IMR-90 (cell line): ENCODE measurements around the gene PLB1. TPM values are rescaled to one million over a fixed set of nuclear protein-coding genes. Genes with fewer than 3 reads are reported as not detected.

ENCODE experiments used
- ATAC-seq: fragments of 200-7000 bp; cut with Tn5 transposase; 2 replicates; pipeline ENCODE4 v1.9.1; 2020; ENCODE audit warnings: low read depth, mild to moderate bottlenecking, moderate library complexity
- BruUV-seq: library from RNA; stranded (reverse); fragments of 400-500 nt; replicated peaks from 2 replicates; lab custom pipeline; 2021; lab: Mats Ljungman, UMichigan
- CTCF ChIA-PET: fragments of 300-600 bp; formaldehyde crosslinking; extraction: SDS; loops from one replicate; lab custom pipeline; 2021; ENCODE audit warnings: antibody characterized with exemption; lab: Yijun Ruan, JAX
- POLR2A ChIA-PET: fragments of 300-600 bp; sonication (Branson Sonifier 250); formaldehyde crosslinking; loops from one replicate; lab custom pipeline; 2022; ENCODE audit warnings: antibody characterized with exemption; ENCODE audit not compliant: unreplicated experiment; lab: Charles Lee
- DNase-seq: peaks from one replicate; pipeline ENCODE4 v3.0.0; 2013
- H2AFZ ChIP-seq: replicated peaks from 2 replicates; pipeline ENCODE3; 2013; ENCODE audit warnings: low read length, mild to moderate bottlenecking; ENCODE audit not compliant: poor library complexity
- H2AK5ac ChIP-seq: 2 replicates; pipeline ENCODE4 v1.6.1; 2013; ENCODE audit warnings: low read depth, low read length, inconsistent platforms
- H2AK9ac ChIP-seq: replicated peaks from 2 replicates; pipeline ENCODE3; 2013; ENCODE audit warnings: mild to moderate bottlenecking, low read depth, low read length, moderate library complexity; ENCODE audit not compliant: poor library complexity
- H2BK120ac ChIP-seq: 2 replicates; pipeline ENCODE4 v1.6.1; 2013; ENCODE audit warnings: low read depth, low read length, inconsistent platforms
- H2BK15ac ChIP-seq: 3 replicates; pipeline ENCODE4 v1.6.1; 2013; ENCODE audit warnings: low read depth, low read length, inconsistent platforms
- H2BK20ac ChIP-seq: 2 replicates; pipeline ENCODE4 v1.6.1; 2013; ENCODE audit warnings: low read depth, mild to moderate bottlenecking, inconsistent platforms, low read length, moderate library complexity
- H2BK5ac ChIP-seq: 2 replicates; pipeline ENCODE4 v1.6.1; 2013; ENCODE audit warnings: mild to moderate bottlenecking, low read depth, low read length, inconsistent platforms; ENCODE audit not compliant: poor library complexity, severe bottlenecking
- H3K14ac ChIP-seq: replicated peaks from 2 replicates; pipeline ENCODE4 v1.6.1; 2013; ENCODE audit warnings: low read depth, low read length, inconsistent platforms
- H3K18ac ChIP-seq: 2 replicates; pipeline ENCODE4 v1.6.1; 2013; ENCODE audit warnings: low read depth, low read length, control low read depth
- H3K23ac ChIP-seq: 2 replicates; pipeline ENCODE4 v1.6.1; 2013; ENCODE audit warnings: low read depth, low read length, inconsistent platforms
- H3K27ac ChIP-seq: 2 replicates; pipeline ENCODE4 v1.5.1; 2013; ENCODE audit warnings: mild to moderate bottlenecking, control low read depth, low read length; ENCODE audit not compliant: insufficient read depth
- H3K27me3 ChIP-seq: 2 replicates; pipeline ENCODE4 v1.6.1; 2013; ENCODE audit warnings: low read length; ENCODE audit not compliant: control insufficient read depth, insufficient read depth
- H3K36me3 ChIP-seq: 2 replicates; pipeline ENCODE4 v1.6.1; 2013; ENCODE audit warnings: low read length, mixed read lengths; ENCODE audit not compliant: control insufficient read depth, insufficient read depth
- H3K4ac ChIP-seq: 2 replicates; pipeline ENCODE4 v1.6.1; 2013; ENCODE audit warnings: low read depth, low read length, inconsistent platforms
- H3K4me1 ChIP-seq: 2 replicates; pipeline ENCODE4 v1.6.1; 2013; ENCODE audit warnings: low read length, mixed read lengths; ENCODE audit not compliant: control insufficient read depth, insufficient read depth
- H3K4me2 ChIP-seq: 2 replicates; pipeline ENCODE4 v1.6.1; 2013; ENCODE audit warnings: low read depth, mild to moderate bottlenecking, control low read depth, low read length, moderate library complexity
- H3K4me3 ChIP-seq: 2 replicates; pipeline ENCODE4 v1.5.1; 2013; ENCODE audit warnings: low read depth, mild to moderate bottlenecking, control low read depth, low read length, moderate library complexity; ENCODE audit not compliant: insufficient read depth
- H3K56ac ChIP-seq: 2 replicates; pipeline ENCODE4 v1.6.1; 2013; ENCODE audit warnings: low read length, inconsistent platforms; ENCODE audit not compliant: insufficient read depth; ENCODE audit errors: extremely low read depth
- H3K79me1 ChIP-seq, 2 experiments: 2 replicates each; pipeline ENCODE4 v1.6.1; 2013; ENCODE audit warnings: low read length in 2 of 2, inconsistent platforms in 1 of 2, low read depth in 1 of 2
- H3K9ac ChIP-seq: 2 replicates; pipeline ENCODE4 v1.6.1; 2013; ENCODE audit warnings: low read depth, low read length, control low read depth
- H3K9me1 ChIP-seq: 2 replicates; pipeline ENCODE4 v1.6.1; 2013; ENCODE audit warnings: low read length, inconsistent platforms; ENCODE audit not compliant: insufficient read depth
- H3K9me3 ChIP-seq: 2 replicates; pipeline ENCODE4 v1.6.1; 2013; ENCODE audit warnings: low read length; ENCODE audit not compliant: control insufficient read depth, insufficient read depth
- H4K20me1 ChIP-seq: 2 replicates; pipeline ENCODE4 v1.6.1; 2013; ENCODE audit warnings: low read length, inconsistent platforms; ENCODE audit not compliant: insufficient read depth
- H4K5ac ChIP-seq: 2 replicates; pipeline ENCODE4 v1.6.1; 2013; ENCODE audit warnings: mild to moderate bottlenecking, low read depth, low read length, control low read depth
- H4K8ac ChIP-seq, 2 experiments: 2 replicates each; pipeline ENCODE4 v1.6.1; 2013; ENCODE audit warnings: low read depth in 2 of 2, low read length in 2 of 2, control low read depth in 1 of 2, inconsistent platforms in 1 of 2
- H4K91ac ChIP-seq: 2 replicates; pipeline ENCODE4 v1.6.1; 2013; ENCODE audit warnings: low read depth, low read length, inconsistent platforms; ENCODE audit not compliant: insufficient read depth
- MAZ ChIP-seq: IDR thresholded peaks from 2 replicates; pipeline ENCODE4 v1.6.1; 2012; ENCODE audit warnings: low read depth, mild to moderate bottlenecking, low read length, improper control_type of control experiment, moderate library complexity, borderline replicate concordance
- POLR2A ChIP-seq: IDR thresholded peaks from 2 replicates; pipeline ENCODE4 v1.6.1; 2012; ENCODE audit warnings: mild to moderate bottlenecking, low read depth, low read length
- WGBS, 2 experiments: methylation state at CpG; one replicate each; pipeline versions ENCODE4 v1.1.5 to v1.1.7; 2013; ENCODE audit warnings: missing lambda C conversion rate in 2 of 2; ENCODE audit not compliant: insufficient read length in 1 of 2; ENCODE audit errors: extremely low coverage in 2 of 2; 5-methylcytosine and 5-hydroxymethylcytosine counted together
- dilution Hi-C: fragments of 300-500 bp; cut with HindIII; formaldehyde crosslinking; loops from one replicate; pipeline ENCODE4 v1.14.3; 2018; ENCODE audit warnings: low sequenced_read_pairs; ENCODE audit not compliant: unreplicated experiment
- in situ Hi-C: fragments of 300-500 bp; cut with MboI; formaldehyde crosslinking; loops from 3 replicates; pipeline ENCODE4 v1.14.3; 2019; ENCODE audit warnings: low sequenced_read_pairs, inconsistent platforms, mixed read lengths
- intact Hi-C: fragments of 100-400 bp; cut with micrococcal nuclease; formaldehyde crosslinking; loops from 2 replicates; pipeline ENCODE4 v1.10.0; 2022
- polyA plus RNA-seq, 3 experiments: library from polyadenylated mRNA; depleted of rRNA; stranded (reverse); fragments of >200 nt; gene quantifications; 2 replicates each; pipeline ENCODE4 v1.2.3, GENCODE V29; 2012; ENCODE audit warnings: low replicate concordance in 1 of 3
- total RNA-seq: library from RNA; depleted of rRNA; stranded (reverse); fragments of >200 nt; gene quantifications from 2 replicates; pipeline ENCODE4 v1.2.3, GENCODE V29; 2012

PLB1 gene
- total and polyA plus RNA-seq, 2 of the 4 experiments (the other 2 are of a cell fraction) = 0.74 to 0.90 TPM

- intact Hi-C loops = loop anchor here (1.0 to 10.0 kb wide), 3 partner anchors 89 to 232 kb away; partner anchors contain the start of genes PPP1CB and WDR43
- H4K8ac ChIP-seq = peak overlapping the region in 1 of 2 experiments; percentile 57; a peak in 2 of 4 replicates
These were observed 166.8 kb downstream of the PLB1 start for GRCh38 chr2:28662468-28663181.

More at GRCh38 chr2:28662468-28663181, 166.8 kb downstream of the PLB1 start:
- no peak overlapping the region for H3K4me3 ChIP-seq
- H3K9me3 ChIP-seq = no peaks in the 10 kb centered on the region
- ChIA-PET CTCF (interaction anchor here (1.0 to 4.4 kb wide), 6 partner anchors 22 to 97 kb away, joined by 3 to 24 read pairs (median 3); no protein-coding TSS in a partner anchor), POLR2A (interaction anchor here (0.5 to 1.0 kb wide), 4 partner anchors 11 to 89 kb away, joined by 3 to 4 read pairs (median 3); partner anchors contain the start of gene PPP1CB)
- no peaks in the 10 kb centered on the region for H3K27me3 ChIP-seq
- H3K18ac ChIP-seq = peak overlapping the region; percentile 51
- peak overlapping the region; percentile 12; the same call in 1 of the 2 replicates for H3K14ac ChIP-seq
- peak overlapping the region; percentile 63 for H3K4me2 ChIP-seq
- peak overlapping the region; percentile 80 for H2AK9ac ChIP-seq
- H2BK15ac ChIP-seq = peak overlapping the region; percentile 59
- peaks cover 37% of the 10 kb centered on the region for H3K4me1 ChIP-seq
- ATAC-seq (peak; percentile 10), DNase-seq (peak; percentile 81)
- peak overlapping the region; percentile 52; the same call in 1 of the 2 replicates for H3K9ac ChIP-seq
- no TSS peak for BruUV-seq
- H3K9me1 ChIP-seq = peaks cover 16% of the 10 kb centered on the region
- WGBS, 2 experiments = 17% methylated on average over 1 of the region's 12 CpGs; no CpG with 5 or more reads in 1 of the 2 experiments
- peak overlapping the region; percentile 68 for H2AK5ac ChIP-seq
- H2BK120ac ChIP-seq = peak overlapping the region; percentile 60
- H3K23ac ChIP-seq = peak overlapping the region; percentile 83
- peaks cover 0 to 13% of the 10 kb centered on the region in 2 experiments; a peak in 1 of 4 replicates for H3K79me1 ChIP-seq
- H3K27ac ChIP-seq = peak overlapping the region; percentile 61
- no peaks in the 10 kb centered on the region for H3K36me3 ChIP-seq
- peak overlapping the region; percentile 86 for H2BK20ac ChIP-seq
- no peak overlapping the region for H3K56ac ChIP-seq
- H4K91ac ChIP-seq = peak overlapping the region; percentile 55
- dilution Hi-C loops = no loop called here
- peak overlapping the region; percentile 50 for H4K5ac ChIP-seq
- in situ Hi-C loops = no loop called here
- peak; percentile 33; the same call in 1 of the 2 replicates for TF ChIP-seq POLR2A
- no peak for TF ChIP-seq MAZ
- no peaks in the 10 kb centered on the region for H4K20me1 ChIP-seq
- H2AFZ ChIP-seq = peak overlapping the region; percentile 86
- peak overlapping the region; percentile 68 for H2BK5ac ChIP-seq
- peak overlapping the region; percentile 67 for H3K4ac ChIP-seq
